Neural progenitor cell (in vitro differentiated cells): ENCODE results near the gene TECTA. TPM values are rescaled to one million over a fixed set of nuclear protein-coding genes. Genes with fewer than 3 reads are reported as not detected.

Experiments used
- DNase-seq: peaks from one replicate; pipeline ENCODE4 v3.0.0-alpha.2; 2016; ENCODE audit warnings: low spot score
- H2AFZ ChIP-seq: fragments of 200-600 bp; sonication (generic); replicated peaks from 2 replicates; pipeline ENCODE4 v1.6.1; 2016; ENCODE audit warnings: antibody characterized with exemption
- H3F3A ChIP-seq: fragments of 200-600 bp; sonication (generic); 2 replicates; pipeline ENCODE4 v1.6.1; 2016; ENCODE audit warnings: antibody characterized with exemption, low read depth
- H3K27ac ChIP-seq: fragments of 200-600 bp; sonication (generic); 2 replicates; pipeline ENCODE4 v1.5.1; 2016; ENCODE audit warnings: mild to moderate bottlenecking
- H3K27me3 ChIP-seq: fragments of 200-600 bp; sonication (generic); 2 replicates; pipeline ENCODE4 v1.6.1; 2016; ENCODE audit warnings: mild to moderate bottlenecking, moderate library complexity
- H3K36me3 ChIP-seq: fragments of 200-600 bp; sonication (generic); 2 replicates; pipeline ENCODE4 v1.5.1; 2016
- H3K4me1 ChIP-seq: fragments of 200-600 bp; sonication (generic); 2 replicates; pipeline ENCODE4 v1.6.1; 2016; ENCODE audit warnings: mixed run types
- H3K4me2 ChIP-seq: fragments of 200-600 bp; sonication (generic); 2 replicates; pipeline ENCODE4 v1.6.1; 2016
- H3K4me3 ChIP-seq: fragments of 200-600 bp; sonication (generic); 2 replicates; pipeline ENCODE4 v1.5.1; 2016
- H3K79me2 ChIP-seq: fragments of 200-600 bp; sonication (generic); 2 replicates; pipeline ENCODE4 v1.6.1; 2016; ENCODE audit warnings: low read depth
- H3K9ac ChIP-seq: fragments of 200-600 bp; sonication (generic); 2 replicates; pipeline ENCODE4 v1.6.1; 2016
- H3K9me3 ChIP-seq: fragments of 200-600 bp; sonication (generic); 2 replicates; pipeline ENCODE4 v1.5.1; 2016; ENCODE audit warnings: low read depth
- H4K20me1 ChIP-seq: fragments of 200-600 bp; sonication (generic); 2 replicates; pipeline ENCODE4 v1.6.1; 2016; ENCODE audit warnings: low read depth
- H3K27ac Mint-ChIP-seq: 3 replicates; pipeline ENCODE4 v1.8.0; 2021; ENCODE audit warnings: mixed read lengths
- H3K27me3 Mint-ChIP-seq: 2 replicates; pipeline ENCODE4 v1.8.0; 2022; ENCODE audit warnings: low read depth, mild to moderate bottlenecking, inconsistent platforms, moderate library complexity, mixed read lengths; ENCODE audit not compliant: insufficient read depth
- H3K36me3 Mint-ChIP-seq: 3 replicates; pipeline ENCODE4 v1.8.0; 2021; ENCODE audit warnings: mixed read lengths
- H3K4me1 Mint-ChIP-seq: 3 replicates; pipeline ENCODE4 v1.8.0; 2021; ENCODE audit warnings: mixed read lengths
- H3K4me3 Mint-ChIP-seq: 3 replicates; pipeline ENCODE4 v1.8.0; 2021; ENCODE audit warnings: mild to moderate bottlenecking, moderate library complexity, mixed read lengths
- H3K9me3 Mint-ChIP-seq: 3 replicates; pipeline ENCODE4 v1.8.0; 2020; ENCODE audit warnings: mixed read lengths
- CTCF ChIP-seq: fragments of 200-600 bp; sonication (generic); IDR thresholded peaks from 2 replicates; pipeline ENCODE4 v1.5.1; 2017; ENCODE audit warnings: antibody characterized with exemption, mild to moderate bottlenecking
- EZH2 ChIP-seq: fragments of 200-600 bp; sonication (generic); IDR thresholded peaks from 2 replicates; pipeline ENCODE4 v1.6.1; 2017; ENCODE audit warnings: antibody characterized with exemption, mild to moderate bottlenecking, moderate library complexity
- EZH2phosphoT487 ChIP-seq: fragments of 200-600 bp; sonication (generic); IDR thresholded peaks from 2 replicates; pipeline ENCODE4 v1.6.1; 2017; ENCODE audit warnings: antibody characterized with exemption
- total RNA-seq: library from RNA; depleted of rRNA; stranded (reverse); fragments of >200 nt; gene quantifications from 2 replicates; pipeline ENCODE4 v1.2.3, GENCODE V29; 2015; ENCODE audit warnings: low replicate concordance

Gene TECTA
- total RNA-seq, 1 donor from 2014 or later = 0.84 TPM

- Histone ChIP-seq H3K4me2 (no peak overlapping the region), H3K9ac (no peak overlapping the region), H3F3A (no peaks in the 10 kb centered on the region), H2AFZ (no peak overlapping the region), H3K27me3 (no peaks in the 10 kb centered on the region), H3K36me3 (peaks cover 6% of the 10 kb centered on the region), H3K27ac (no peak overlapping the region), H3K4me3 (no peak overlapping the region), H3K9me3 (peaks cover 7% of the 10 kb centered on the region), H4K20me1 (no peaks in the 10 kb centered on the region), H3K4me1 (no peaks in the 10 kb centered on the region), H3K79me2 (no peaks in the 10 kb centered on the region)
- Mint-ChIP-seq H3K4me1 (no peaks in the 10 kb centered on the region), H3K9me3 (peaks cover 44% of the 10 kb centered on the region), H3K36me3 (peaks cover 6% of the 10 kb centered on the region), H3K27ac (no peak overlapping the region), H3K27me3 (no peaks in the 10 kb centered on the region), H3K4me3 (no peak overlapping the region)
- DNase-seq = no peak
- TF ChIP-seq CTCF (no peak), EZH2 (no peak), EZH2phosphoT487 (no peak)
Measured at GRCh38 chr11:121179306-121179705, 78.3 kb downstream of the TECTA start.

GRCh38 chr11:121180183-121180582 lies 79.1 kb downstream of the TECTA start:
- Mint-ChIP-seq H3K4me3 (no peak overlapping the region), H3K4me1 (no peaks in the 10 kb centered on the region), H3K27ac (no peak overlapping the region), H3K9me3 (peaks cover 41% of the 10 kb centered on the region), H3K27me3 (no peaks in the 10 kb centered on the region), H3K36me3 (peaks cover 6% of the 10 kb centered on the region)
- H3K9me3 ChIP-seq = peaks cover 7% of the 10 kb centered on the region
- no peak overlapping the region for H3K27ac ChIP-seq
- H3K27me3 ChIP-seq = no peaks in the 10 kb centered on the region
- H3K36me3 ChIP-seq = peaks cover 6% of the 10 kb centered on the region
- H3K9ac ChIP-seq = no peak overlapping the region
- TF ChIP-seq EZH2 = no peak
- no peak for TF ChIP-seq EZH2phosphoT487
- no peak for TF ChIP-seq CTCF
- H2AFZ ChIP-seq = no peak overlapping the region
- H3F3A ChIP-seq = no peaks in the 10 kb centered on the region
- H4K20me1 ChIP-seq = no peaks in the 10 kb centered on the region
- no peaks in the 10 kb centered on the region for H3K79me2 ChIP-seq
- H3K4me1 ChIP-seq = no peaks in the 10 kb centered on the region
- H3K4me3 ChIP-seq = no peak overlapping the region
- DNase-seq = no peak
- H3K4me2 ChIP-seq = no peak overlapping the region

GRCh38 chr11:121188776-121189175 lies 87.7 kb downstream of the TECTA start:
- Mint-ChIP-seq H3K27ac (no peak overlapping the region), H3K4me3 (no peak overlapping the region), H3K27me3 (peaks cover 2% of the 10 kb centered on the region), H3K36me3 (peaks cover 5% of the 10 kb centered on the region), H3K9me3 (no peaks in the 10 kb centered on the region), H3K4me1 (peaks cover 16% of the 10 kb centered on the region)
- no peaks in the 10 kb centered on the region for H3K79me2 ChIP-seq
- H3K4me3 ChIP-seq = no peak overlapping the region
- H2AFZ ChIP-seq = no peak overlapping the region
- DNase-seq = no peak
- H4K20me1 ChIP-seq = no peaks in the 10 kb centered on the region
- no peaks in the 10 kb centered on the region for H3F3A ChIP-seq
- H3K27me3 ChIP-seq = no peaks in the 10 kb centered on the region
- no peaks in the 10 kb centered on the region for H3K4me1 ChIP-seq
- H3K4me2 ChIP-seq = no peak overlapping the region
- no peak overlapping the region for H3K9ac ChIP-seq
- no peak overlapping the region for H3K27ac ChIP-seq
- no peaks in the 10 kb centered on the region for H3K36me3 ChIP-seq
- TF ChIP-seq CTCF = no peak
- no peak for TF ChIP-seq EZH2phosphoT487
- no peak for TF ChIP-seq EZH2
- H3K9me3 ChIP-seq = no peaks in the 10 kb centered on the region
